ENCODE data around the gene ANKHD1.

Gene ANKHD1, protein sequence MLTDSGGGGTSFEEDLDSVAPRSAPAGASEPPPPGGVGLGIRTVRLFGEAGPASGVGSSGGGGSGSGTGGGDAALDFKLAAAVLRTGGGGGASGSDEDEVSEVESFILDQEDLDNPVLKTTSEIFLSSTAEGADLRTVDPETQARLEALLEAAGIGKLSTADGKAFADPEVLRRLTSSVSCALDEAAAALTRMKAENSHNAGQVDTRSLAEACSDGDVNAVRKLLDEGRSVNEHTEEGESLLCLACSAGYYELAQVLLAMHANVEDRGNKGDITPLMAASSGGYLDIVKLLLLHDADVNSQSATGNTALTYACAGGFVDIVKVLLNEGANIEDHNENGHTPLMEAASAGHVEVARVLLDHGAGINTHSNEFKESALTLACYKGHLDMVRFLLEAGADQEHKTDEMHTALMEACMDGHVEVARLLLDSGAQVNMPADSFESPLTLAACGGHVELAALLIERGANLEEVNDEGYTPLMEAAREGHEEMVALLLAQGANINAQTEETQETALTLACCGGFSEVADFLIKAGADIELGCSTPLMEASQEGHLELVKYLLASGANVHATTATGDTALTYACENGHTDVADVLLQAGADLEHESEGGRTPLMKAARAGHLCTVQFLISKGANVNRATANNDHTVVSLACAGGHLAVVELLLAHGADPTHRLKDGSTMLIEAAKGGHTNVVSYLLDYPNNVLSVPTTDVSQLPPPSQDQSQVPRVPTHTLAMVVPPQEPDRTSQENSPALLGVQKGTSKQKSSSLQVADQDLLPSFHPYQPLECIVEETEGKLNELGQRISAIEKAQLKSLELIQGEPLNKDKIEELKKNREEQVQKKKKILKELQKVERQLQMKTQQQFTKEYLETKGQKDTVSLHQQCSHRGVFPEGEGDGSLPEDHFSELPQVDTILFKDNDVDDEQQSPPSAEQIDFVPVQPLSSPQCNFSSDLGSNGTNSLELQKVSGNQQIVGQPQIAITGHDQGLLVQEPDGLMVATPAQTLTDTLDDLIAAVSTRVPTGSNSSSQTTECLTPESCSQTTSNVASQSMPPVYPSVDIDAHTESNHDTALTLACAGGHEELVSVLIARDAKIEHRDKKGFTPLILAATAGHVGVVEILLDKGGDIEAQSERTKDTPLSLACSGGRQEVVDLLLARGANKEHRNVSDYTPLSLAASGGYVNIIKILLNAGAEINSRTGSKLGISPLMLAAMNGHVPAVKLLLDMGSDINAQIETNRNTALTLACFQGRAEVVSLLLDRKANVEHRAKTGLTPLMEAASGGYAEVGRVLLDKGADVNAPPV (N-terminal part only)

DNA sequence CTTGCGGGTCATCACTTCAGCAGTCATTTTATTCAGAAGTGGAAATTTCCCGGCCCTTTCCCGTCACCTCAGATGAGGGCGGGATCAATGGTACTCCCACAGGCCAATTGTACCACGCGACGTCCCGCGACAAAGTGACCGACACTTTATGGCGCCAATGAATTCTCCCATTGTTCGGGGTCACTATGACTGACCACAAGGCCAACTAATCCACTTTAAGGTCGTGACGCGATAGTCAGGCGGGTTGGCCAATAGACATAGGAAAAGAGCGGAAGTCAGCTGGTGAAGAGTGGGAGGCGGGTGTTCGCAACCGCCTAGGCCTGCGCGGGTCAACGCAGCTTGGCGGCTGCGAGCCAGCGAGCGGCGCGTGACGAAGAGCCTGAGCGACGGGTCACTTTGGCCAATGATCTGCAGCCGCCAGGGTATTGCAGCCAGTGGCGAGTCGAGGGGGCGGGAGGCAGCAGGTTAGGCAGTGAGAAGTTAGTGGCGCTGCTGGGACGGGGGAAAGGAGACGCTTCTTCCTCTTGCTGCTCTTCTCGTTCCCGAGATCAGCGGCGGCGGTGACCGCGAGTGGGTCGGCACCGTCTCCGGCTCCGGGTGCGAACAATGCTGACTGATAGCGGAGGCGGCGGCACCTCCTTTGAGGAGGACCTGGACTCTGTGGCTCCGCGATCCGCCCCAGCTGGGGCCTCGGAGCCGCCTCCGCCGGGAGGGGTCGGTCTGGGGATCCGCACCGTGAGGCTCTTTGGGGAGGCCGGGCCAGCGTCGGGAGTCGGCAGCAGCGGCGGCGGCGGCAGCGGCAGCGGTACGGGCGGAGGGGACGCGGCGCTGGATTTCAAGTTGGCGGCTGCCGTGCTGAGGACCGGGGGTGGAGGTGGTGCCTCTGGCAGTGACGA is at the start of gene ANKHD1:
Gene ANKHD1 (plus strand): TSS at position 472 of the 896 bp plus-strand sequence. CDS start 135 bp downstream, at position 607.
- peak; percentile 94 for DNase-seq (ENCODE audit: low read depth)

DNA sequence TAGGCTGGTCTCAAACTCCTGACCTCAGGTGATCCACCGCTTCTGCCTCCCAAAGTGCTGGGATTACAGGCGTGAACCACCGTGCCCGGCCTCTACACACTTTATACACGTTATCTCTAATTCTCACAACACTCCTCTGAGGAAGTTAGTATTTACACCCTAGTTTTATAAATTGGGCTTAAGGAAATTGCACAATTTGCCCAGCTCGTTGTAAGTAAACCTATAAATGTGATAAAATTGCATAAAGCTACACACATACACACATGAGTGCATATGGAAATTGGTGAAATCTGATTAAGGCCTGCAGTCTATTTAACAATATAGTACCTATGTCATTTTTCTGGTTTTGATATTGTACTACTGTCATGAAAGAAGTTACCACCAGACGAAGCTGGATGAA is 46.1 kb upstream of the ANKHD1 start:
- DNase-seq (ENCODE audit: low read depth) = no peak

DNA sequence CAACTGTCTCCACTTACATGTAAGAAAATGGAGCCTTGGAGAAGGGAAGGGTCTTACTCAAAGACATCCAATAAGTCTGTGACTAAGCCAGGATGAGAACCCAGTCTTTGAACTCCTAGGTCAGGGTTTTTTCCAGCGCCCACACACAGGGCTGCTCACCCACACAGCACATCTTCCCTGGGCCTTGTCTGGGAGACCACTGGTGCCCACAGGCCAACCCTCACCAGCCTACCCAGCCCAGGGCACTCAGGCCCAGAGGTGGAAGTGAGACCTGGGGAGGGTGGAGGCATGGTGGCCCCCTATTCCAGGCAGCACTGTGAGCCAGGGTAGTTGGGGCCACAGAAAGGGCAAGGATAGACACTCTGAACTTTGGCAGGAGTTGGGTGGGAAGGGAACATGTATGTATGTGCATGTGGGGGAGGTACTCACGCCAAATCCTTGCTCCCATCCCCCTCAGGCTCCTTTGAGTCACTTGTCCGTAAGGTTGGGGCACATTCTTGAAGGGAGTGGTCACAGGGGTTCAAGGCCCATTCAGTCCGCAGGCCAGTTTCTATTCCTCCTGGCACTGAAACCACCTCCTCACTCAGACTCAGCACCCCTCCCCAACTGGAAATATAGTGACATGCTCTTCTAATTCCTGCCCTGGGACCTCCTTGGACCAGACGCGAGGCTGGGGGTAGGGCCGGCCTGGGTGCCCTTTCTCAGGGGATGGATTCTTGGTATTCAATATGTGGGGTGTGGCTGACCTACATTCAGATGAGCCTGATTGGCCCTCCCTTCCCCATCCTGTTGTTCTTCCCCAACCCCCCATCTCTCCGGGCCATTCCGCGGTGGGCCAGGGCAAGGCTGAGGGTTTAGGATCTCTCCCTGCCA is 44.5 kb upstream of the ANKHD1 start:
- DNase-seq (ENCODE audit: low read depth) = no peak

DNA sequence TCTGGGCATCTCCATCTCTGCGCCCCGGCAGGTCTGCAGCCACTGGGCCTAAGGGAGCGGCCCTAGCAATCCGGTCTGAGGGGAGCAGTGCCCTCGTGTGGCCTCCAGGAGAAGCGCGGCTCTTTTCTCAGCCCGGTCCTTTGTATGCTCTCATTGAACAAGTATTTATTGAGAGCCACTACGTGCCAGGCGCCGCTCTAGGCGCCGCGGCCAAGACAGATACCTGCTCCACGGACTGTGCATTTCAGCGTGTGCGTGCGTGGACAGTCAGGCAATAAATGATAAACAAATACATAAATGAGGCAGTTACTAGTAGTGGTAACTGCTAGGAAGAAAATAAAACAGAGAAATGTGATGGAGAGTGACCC is 43.9 kb upstream of the ANKHD1 start:
- DNase-seq (ENCODE audit: low read depth) = peak; percentile 75

DNA sequence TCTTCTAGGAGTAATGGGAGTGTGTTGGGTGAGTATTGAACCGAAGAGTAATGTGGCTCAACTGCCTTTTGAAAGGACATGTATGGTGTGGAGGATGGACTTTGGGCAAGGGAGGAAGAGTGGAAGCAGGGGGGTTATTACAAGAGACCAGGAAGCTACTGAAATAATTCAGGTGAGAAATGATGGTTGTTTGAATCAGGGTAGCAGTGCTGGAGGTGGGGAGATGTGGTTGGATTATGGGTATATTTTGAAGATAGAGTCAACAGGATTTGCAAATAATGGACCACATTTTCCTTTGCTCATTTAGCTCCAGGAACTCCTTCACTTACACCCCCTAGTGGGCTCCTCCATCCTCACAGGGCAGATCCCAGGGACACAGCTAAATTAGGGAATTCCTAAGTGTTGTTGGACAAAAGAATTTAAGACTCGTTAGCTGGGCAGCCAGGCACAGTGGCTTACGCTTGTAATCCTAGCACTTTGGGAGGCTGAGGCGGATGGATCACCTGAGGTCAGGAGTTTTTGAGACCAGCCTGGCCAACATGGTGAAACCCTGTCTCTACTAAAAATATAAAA is 42.8 kb upstream of the ANKHD1 start:
- DNase-seq (ENCODE audit: low read depth) = no peak

DNA sequence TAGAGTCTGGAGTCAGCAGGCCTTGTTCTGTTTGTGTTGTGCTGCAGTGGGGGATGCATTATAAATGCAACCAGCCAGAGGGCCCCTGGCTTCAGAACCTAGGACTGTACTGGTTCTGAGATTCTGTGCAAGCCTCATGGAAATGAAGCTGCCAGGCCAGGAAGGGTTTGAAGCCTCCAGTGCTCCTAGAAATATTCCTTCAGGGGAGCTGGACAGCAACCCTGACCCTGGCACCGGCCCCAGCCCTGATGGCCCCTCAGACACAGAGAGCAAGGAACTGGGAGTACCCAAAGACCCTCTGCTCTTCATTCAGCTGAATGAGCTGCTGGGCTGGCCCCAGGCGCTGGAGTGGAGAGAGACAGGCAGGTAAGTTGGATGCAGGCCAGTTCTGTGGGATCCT is 41.5 kb upstream of the ANKHD1 start, which contains the start of gene SLC4A9:
Gene SLC4A9 (plus strand): TSS at position 94 of the 400 bp plus-strand sequence. CDS start 43 bp downstream, at position 137.
- no peak for DNase-seq (ENCODE audit: low read depth)

DNA sequence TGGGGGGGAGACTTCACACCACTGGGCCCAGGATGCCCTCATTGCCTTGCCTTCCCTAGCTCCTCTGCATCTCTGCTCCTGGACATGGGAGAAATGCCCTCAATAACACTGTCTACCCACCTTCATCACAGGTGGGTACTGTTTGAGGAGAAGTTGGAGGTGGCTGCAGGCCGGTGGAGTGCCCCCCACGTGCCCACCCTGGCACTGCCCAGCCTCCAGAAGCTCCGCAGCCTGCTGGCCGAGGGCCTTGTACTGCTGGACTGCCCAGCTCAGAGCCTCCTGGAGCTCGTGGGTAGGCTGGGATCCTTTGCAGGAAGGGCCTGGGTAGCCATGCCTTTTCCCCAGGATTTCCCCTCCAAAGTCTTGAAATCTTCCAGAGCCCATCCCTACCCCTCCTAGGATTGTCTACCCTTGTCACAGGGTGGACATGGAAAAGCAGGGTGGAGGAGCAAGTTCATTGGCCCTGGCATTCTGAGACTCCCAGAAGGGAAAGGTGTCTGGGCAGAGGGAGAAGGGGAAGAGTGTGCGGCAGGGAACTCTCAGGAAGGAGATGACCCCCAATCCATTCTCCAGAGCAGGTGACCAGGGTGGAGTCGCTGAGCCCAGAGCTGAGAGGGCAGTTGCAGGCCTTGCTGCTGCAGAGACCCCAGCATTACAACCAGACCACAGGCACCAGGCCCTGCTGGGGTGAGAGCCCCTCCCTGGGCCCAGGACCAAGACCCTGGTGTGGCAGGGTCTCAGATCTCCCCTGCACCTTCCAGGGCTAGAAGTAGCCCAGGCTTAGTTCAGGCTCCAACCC is 40.8 kb upstream of the ANKHD1 start:
- DNase-seq (ENCODE audit: low read depth) = no peak

DNA sequence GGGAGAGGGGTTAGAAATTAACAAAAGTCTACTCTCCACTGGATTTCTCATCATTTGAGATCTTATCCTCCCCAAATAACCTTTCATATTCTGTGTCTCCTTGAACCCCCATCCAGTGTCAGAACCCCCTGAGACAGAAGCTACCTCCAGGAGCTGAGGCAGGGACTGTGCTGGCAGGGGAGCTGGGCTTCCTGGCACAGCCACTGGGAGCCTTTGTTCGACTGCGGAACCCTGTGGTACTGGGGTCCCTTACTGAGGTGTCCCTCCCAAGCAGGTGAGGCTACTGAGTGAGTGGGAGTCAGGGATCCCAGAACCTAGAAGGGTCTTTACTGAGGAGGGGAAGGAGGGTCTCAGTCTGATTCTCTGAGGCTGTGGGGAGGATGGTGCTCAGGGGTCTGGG is 39.7 kb upstream of the ANKHD1 start:
- DNase-seq (ENCODE audit: low read depth) = no peak

DNA sequence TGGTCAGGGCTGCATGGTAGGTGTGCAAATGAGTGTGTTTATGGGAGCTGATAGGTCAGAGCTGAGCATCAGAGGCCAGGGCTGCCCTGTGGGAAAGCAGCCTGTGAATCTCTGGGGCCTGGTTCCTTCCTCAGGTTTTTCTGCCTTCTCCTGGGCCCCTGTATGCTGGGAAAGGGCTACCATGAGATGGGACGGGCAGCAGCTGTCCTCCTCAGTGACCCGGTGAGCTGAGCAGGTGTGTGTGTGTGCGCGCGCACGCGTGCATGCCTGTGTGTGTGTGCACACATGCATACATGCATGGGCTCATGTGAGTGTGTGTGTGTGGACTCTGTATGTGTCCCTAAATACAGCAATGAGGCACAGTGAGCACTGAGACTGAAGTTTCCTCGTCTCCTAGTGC is 39.3 kb upstream of the ANKHD1 start:
- DNase-seq (ENCODE audit: low read depth) = no peak

DNA sequence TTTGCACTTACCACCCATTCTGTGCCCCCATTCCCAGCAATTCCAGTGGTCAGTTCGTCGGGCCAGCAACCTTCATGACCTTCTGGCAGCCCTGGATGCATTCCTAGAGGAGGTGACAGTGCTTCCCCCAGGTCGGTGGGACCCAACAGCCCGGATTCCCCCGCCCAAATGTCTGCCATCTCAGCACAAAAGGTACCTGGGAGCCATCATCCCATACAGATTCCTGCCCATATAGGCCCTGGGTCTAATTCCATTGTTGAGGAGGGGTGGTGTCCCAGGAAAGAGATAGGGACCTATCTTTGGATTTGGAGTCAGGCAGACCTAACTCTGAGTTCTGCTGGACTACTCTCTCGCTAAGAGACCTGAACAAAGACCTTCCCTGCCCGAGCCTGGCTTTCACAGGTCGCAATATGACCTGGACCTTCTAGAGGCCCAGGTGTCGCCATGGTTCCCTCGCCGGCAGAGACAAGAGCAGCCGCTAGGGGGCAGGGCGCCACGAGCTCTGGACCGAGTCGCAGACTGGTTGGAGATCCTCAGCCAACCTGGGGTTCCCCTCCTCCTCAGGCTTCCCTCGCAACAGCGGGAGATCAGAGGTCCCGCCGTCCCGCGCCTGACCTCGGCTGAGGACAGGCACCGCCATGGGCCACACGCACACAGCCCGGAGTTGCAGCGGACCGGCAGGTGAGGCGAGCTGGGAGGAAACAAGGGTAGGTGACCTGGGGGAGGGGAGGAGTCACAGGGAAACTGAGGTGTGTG is 38.6 kb upstream of the ANKHD1 start:
- DNase-seq (ENCODE audit: low read depth) = peak; percentile 79

DNA sequence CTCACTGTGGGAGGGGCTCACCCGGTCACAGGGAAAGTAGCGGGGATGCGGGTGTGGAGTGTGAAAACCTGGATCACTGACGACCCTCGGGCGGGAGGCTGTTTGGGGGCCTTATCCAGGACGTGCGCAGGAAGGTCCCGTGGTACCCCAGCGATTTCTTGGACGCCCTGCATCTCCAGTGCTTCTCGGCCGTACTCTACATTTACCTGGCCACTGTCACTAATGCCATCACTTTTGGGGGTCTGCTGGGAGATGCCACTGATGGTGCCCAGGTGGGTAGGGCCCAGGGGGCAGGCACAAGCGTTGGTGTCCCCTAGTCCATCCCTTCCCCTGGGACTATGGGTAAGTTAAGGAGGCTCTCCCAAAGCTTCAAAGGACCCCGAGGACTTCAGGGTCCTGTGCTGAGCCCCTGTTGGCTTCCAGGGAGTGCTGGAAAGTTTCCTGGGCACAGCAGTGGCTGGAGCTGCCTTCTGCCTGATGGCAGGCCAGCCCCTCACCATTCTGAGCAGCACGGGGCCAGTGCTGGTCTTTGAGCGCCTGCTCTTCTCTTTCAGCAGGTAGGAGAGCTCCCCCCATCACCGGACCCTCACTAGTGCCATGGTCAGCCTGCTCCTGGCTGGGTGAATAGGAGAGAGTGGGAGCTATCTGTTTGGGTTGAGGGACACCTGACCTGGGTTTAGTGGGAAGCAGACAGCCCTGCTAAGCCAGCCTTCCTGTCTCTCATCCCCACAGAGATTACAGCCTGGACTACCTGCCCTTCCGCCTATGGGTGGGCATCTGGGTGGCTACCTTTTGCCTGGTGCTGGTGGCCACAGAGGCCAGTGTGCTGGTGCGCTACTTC is 37.8 kb upstream of the ANKHD1 start:
- no peak for DNase-seq (ENCODE audit: low read depth)

DNA sequence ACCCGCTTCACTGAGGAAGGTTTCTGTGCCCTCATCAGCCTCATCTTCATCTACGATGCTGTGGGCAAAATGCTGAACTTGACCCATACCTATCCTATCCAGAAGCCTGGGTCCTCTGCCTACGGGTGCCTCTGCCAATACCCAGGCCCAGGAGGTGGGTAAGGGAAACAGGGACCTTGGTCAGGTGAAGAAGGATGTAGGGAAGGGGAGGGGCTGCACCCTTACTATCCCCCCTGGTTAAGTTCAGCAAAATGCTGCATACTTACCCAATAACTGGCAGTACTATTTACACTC is 37.2 kb upstream of the ANKHD1 start:
- no peak for DNase-seq (ENCODE audit: low read depth)

DNA sequence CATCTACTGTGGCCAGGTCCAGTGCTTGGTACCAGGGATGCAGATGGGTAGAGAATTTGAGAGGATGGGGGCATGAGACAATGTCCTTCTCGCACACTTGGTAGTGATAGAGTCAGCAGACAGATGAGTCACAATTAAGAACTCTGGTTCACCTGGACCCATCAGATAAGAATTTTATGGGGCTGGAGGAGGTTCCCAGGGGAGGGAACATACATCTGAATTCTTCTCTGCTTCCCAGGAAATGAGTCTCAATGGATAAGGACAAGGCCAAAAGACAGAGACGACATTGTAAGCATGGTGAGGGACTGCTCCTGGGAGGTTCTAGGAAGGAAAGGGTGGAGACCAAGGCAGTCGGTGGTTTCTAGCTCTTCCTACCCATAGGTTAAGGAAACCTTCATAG is 36.4 kb upstream of the ANKHD1 start:
- no peak for DNase-seq (ENCODE audit: low read depth)

DNA sequence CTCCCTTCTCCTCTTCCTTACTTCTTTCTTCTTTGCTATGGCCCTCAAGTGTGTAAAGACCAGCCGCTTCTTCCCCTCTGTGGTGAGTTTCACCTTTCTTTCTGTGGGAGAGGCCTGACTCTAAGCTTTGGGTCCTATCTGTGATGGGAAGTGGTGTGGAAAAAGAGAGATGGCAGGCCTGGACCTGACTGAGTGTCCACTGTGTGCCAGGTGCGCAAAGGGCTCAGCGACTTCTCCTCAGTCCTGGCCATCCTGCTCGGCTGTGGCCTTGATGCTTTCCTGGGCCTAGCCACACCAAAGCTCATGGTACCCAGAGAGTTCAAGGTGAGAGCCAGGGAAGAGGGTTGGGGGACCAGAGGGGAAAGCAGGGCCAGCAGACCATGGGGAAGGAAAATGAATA is 35.7 kb upstream of the ANKHD1 start:
- no peak for DNase-seq (ENCODE audit: low read depth)

DNA sequence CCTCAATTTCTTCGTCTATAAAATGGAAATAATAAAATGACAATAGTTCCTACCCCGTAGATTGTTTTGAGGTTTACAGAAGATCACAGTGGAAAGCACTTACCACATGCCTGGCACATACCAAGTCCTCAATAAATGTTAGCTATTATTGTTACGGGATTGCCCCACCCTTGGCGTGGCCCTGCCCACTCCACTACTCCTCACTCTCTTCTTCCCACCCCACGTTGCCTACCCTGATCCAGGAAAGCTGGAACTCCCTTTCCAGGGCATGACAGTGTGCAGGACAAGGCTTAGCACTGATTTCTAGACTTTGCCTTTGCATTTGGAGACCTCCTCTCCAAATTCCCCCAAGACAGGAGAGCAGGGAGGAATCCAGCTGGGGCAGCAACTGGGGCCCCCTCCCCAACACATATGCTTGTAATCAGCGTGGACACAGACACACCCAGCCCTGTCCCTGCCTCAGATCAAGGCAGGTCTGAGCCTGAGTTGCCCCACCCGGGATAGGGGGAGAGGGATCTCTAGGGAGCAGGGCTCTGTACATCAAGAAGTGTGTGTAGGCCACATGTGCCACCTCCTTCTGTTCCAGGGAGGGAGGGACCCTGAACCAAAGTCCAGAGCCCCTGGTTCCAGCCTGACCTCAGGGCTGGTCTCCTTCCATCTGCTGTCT is 34.9 kb upstream of the ANKHD1 start:
- no peak for DNase-seq (ENCODE audit: low read depth)

DNA sequence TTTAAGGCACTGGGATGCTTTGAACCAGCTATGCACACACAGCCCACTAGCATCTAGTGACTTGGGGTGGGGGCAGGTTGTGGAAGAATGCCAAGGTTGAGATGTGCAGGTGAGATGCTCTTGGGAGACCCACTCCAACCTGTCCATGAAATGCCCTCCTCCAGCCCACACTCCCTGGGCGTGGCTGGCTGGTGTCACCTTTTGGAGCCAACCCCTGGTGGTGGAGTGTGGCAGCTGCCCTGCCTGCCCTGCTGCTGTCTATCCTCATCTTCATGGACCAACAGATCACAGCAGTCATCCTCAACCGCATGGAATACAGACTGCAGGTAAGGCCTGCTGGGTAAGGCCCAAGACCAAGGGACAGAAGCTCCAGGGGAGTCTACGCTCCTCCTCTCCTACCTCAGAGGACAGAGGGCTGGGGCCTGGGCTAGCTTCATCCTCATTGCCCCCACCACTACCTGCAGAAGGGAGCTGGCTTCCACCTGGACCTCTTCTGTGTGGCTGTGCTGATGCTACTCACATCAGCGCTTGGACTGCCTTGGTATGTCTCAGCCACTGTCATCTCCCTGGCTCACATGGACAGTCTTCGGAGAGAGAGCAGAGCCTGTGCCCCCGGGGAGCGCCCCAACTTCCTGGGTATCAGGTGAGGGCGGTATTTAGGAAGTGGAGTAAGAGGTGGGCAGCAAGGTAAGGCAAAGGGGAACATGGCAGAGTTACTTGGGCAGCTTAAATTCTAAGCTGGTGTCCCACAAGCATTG is 34.2 kb upstream of the ANKHD1 start:
- DNase-seq (ENCODE audit: low read depth) = no peak
